Endodermal cell (in vitro differentiated cells): Measurements from ENCODE around the gene DNAH5. TPM values are rescaled to one million over a fixed set of nuclear protein-coding genes. Genes with fewer than 3 reads are reported as not detected.

Experiments used
- DNase-seq: peaks from one replicate; pipeline ENCODE4 v3.0.0-alpha.2; 2017
- H3K27ac ChIP-seq: 2 replicates; pipeline ENCODE4 v1.5.1; 2013; ENCODE audit warnings: mild to moderate bottlenecking, low read depth, low read length, moderate library complexity
- H3K27me3 ChIP-seq: 2 replicates; pipeline ENCODE4 v1.6.1; 2013; ENCODE audit warnings: mild to moderate bottlenecking, low read length, moderate library complexity; ENCODE audit not compliant: insufficient read depth, control insufficient read depth, poor library complexity, severe bottlenecking
- H3K36me3 ChIP-seq: 2 replicates; pipeline ENCODE4 v1.7.0; 2013; ENCODE audit warnings: mild to moderate bottlenecking, low read length, moderate library complexity; ENCODE audit not compliant: control insufficient read depth, insufficient read depth
- H3K4me1 ChIP-seq: one replicate; pipeline ENCODE4 v1.7.0; 2013; ENCODE audit warnings: low read length; ENCODE audit not compliant: control insufficient read depth, insufficient read depth
- H3K4me3 ChIP-seq: 2 replicates; pipeline ENCODE4 v1.5.1; 2013; ENCODE audit warnings: mild to moderate bottlenecking, low read length, moderate library complexity
- H3K9ac ChIP-seq: 2 replicates; pipeline ENCODE4 v1.6.1; 2013; ENCODE audit warnings: mild to moderate bottlenecking, low read length, moderate library complexity; ENCODE audit not compliant: poor library complexity, severe bottlenecking; ENCODE audit errors: extremely low read depth
- H3K9me3 ChIP-seq: 2 replicates; pipeline ENCODE4 v1.6.1; 2013; ENCODE audit warnings: mild to moderate bottlenecking, low read length, moderate library complexity; ENCODE audit not compliant: control insufficient read depth
- H3K27ac Mint-ChIP-seq: 2 replicates; pipeline ENCODE4 v1.8.0; 2020; ENCODE audit warnings: mixed read lengths
- H3K27me3 Mint-ChIP-seq: 2 replicates; pipeline ENCODE4 v1.8.0; 2021; ENCODE audit warnings: mild to moderate bottlenecking, mixed read lengths; ENCODE audit not compliant: insufficient read depth
- H3K36me3 Mint-ChIP-seq: 2 replicates; pipeline ENCODE4 v1.8.0; 2020; ENCODE audit warnings: low read depth, mixed read lengths
- H3K4me1 Mint-ChIP-seq: 2 replicates; pipeline ENCODE4 v1.8.0; 2020; ENCODE audit warnings: mixed read lengths
- H3K4me3 Mint-ChIP-seq: 2 replicates; pipeline ENCODE4 v1.8.0; 2020; ENCODE audit warnings: mild to moderate bottlenecking, moderate library complexity, mixed read lengths
- H3K9me3 Mint-ChIP-seq: 2 replicates; pipeline ENCODE4 v1.8.0; 2020; ENCODE audit warnings: mild to moderate bottlenecking, mixed read lengths
- WGBS, 2 experiments: methylation state at CpG; one replicate each; pipeline versions ENCODE4 v1.1.5 to v1.1.7; 2013; ENCODE audit warnings: missing lambda C conversion rate in 2 of 2, mixed read lengths in 1 of 2; ENCODE audit not compliant: insufficient coverage in 1 of 2, insufficient read length in 1 of 2; 5-methylcytosine and 5-hydroxymethylcytosine counted together
- total RNA-seq, 2 donors: library from RNA; stranded (reverse); fragmentation: NEBNext Ultra II Directional in 1 of 2; extraction: Animal tissue kit (Norgen Biotek cat#: 25700) in 1 of 2; gene quantifications; 2 replicates in 1 of 2; 3 replicates in 1 of 2; pipeline ENCODE4 v1.2.1, GENCODE V29; 2021
- TF ChIP-seq, protein P1 (sequence below): fragments of 200-600 bp; sonication (generic); conservative IDR thresholded peaks from 2 replicates; pipeline ENCODE4 v1.5.0; 2021; ENCODE audit warnings: antibody characterized with exemption, mild to moderate bottlenecking

Gene DNAH5
- total RNA-seq, 2 donors from 2014 or later = 0.84 to 1.8 TPM

DNA sequence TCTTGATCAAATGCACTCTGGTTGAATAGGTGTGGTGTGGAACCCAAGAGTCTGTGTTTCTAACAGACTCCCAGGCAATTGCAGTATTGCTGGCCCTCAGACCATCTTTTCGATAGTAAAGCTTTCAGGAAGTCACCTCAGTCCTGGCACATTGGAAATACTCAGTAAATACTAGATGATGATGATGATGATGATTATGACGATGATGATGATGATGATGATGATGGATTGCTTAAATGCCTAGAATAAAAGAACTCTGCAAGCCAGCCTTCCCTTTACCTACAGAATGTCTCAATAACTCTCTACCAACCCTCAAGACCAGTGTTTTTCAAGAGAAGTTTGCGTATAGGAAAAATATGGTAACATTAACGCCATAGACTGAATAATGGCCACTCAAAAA is 268.0 kb downstream of the DNAH5 start:
- H3K27me3 ChIP-seq = peaks cover 54% of the 10 kb centered on the region
- Mint-ChIP-seq H3K27me3 (peaks cover 60% of the 10 kb centered on the region), H3K27ac (no peak overlapping the region), H3K4me1 (peaks cover 3% of the 10 kb centered on the region), H3K4me3 (no peak overlapping the region), H3K9me3 (peaks cover 18% of the 10 kb centered on the region), H3K36me3 (no peaks in the 10 kb centered on the region)
- no peaks in the 10 kb centered on the region for H3K36me3 ChIP-seq
- no peak overlapping the region for H3K27ac ChIP-seq
- no peak overlapping the region for H3K9ac ChIP-seq
- peaks cover 28% of the 10 kb centered on the region for H3K9me3 ChIP-seq
- TF ChIP-seq, protein P1, sequence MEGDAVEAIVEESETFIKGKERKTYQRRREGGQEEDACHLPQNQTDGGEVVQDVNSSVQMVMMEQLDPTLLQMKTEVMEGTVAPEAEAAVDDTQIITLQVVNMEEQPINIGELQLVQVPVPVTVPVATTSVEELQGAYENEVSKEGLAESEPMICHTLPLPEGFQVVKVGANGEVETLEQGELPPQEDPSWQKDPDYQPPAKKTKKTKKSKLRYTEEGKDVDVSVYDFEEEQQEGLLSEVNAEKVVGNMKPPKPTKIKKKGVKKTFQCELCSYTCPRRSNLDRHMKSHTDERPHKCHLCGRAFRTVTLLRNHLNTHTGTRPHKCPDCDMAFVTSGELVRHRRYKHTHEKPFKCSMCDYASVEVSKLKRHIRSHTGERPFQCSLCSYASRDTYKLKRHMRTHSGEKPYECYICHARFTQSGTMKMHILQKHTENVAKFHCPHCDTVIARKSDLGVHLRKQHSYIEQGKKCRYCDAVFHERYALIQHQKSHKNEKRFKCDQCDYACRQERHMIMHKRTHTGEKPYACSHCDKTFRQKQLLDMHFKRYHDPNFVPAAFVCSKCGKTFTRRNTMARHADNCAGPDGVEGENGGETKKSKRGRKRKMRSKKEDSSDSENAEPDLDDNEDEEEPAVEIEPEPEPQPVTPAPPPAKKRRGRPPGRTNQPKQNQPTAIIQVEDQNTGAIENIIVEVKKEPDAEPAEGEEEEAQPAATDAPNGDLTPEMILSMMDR = no peak
- no peak for DNase-seq
- H3K4me3 ChIP-seq = no peak overlapping the region
- WGBS, 2 experiments = 90 to 98% methylated on average over 2 to 4 of the region's 4 CpGs
- H3K4me1 ChIP-seq = no peaks in the 10 kb centered on the region

DNA sequence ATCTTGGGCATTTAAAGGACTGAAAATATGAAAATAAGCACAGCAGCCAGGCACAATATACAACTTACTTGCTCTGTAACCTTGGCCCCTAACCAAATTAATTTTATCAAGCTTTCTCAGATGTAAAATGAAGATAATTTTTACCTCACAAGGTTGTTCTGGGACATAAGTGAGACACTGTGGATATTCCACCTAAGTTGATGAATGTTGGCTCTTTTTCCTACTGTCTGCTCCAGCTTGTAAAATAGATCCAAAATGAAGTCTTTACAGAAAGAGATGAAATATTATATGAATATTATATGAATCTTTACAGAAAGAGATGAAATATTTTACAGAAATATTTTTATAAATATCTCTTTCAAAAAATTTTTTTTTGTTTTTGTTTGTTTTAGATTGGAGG is 270.1 kb downstream of the DNAH5 start:
- Mint-ChIP-seq H3K4me3 (no peak overlapping the region), H3K4me1 (peaks cover 3% of the 10 kb centered on the region), H3K9me3 (peaks cover 22% of the 10 kb centered on the region), H3K27me3 (peaks cover 40% of the 10 kb centered on the region), H3K27ac (no peak overlapping the region), H3K36me3 (no peaks in the 10 kb centered on the region)
- Histone ChIP-seq H3K36me3 (no peaks in the 10 kb centered on the region), H3K27ac (no peak overlapping the region), H3K4me1 (no peaks in the 10 kb centered on the region), H3K27me3 (peaks cover 36% of the 10 kb centered on the region), H3K9ac (no peak overlapping the region), H3K4me3 (no peak overlapping the region), H3K9me3 (peaks cover 28% of the 10 kb centered on the region)
- TF ChIP-seq, protein P1 = no peak
- no peak for DNase-seq

DNA sequence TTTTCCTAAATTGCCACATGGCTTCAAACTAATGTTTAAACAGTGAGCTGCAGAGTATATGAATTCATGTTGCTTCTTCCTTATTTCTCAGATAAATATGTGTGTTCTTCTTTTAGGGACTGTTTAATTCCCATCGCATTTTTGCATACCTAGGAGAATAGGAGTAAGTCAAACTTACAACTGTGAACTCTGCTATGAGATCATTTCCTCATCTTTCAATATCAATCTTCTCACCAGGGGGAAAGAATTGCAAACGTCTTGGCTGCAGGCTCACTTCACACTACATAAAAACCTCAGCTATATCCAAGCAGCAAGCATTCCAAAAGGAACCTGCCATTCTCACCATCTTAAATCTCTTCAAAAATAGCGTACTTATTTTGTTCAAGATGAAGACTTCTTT is 271.0 kb downstream of the DNAH5 start:
- Mint-ChIP-seq H3K4me1 (peaks cover 6% of the 10 kb centered on the region), H3K36me3 (no peaks in the 10 kb centered on the region), H3K9me3 (peaks cover 22% of the 10 kb centered on the region), H3K27ac (no peak overlapping the region), H3K4me3 (no peak overlapping the region), H3K27me3 (peaks cover 39% of the 10 kb centered on the region)
- TF ChIP-seq, protein P1 = no peak
- H3K27me3 ChIP-seq = peaks cover 35% of the 10 kb centered on the region
- H3K27ac ChIP-seq = no peak overlapping the region
- H3K9me3 ChIP-seq = peaks cover 28% of the 10 kb centered on the region
- no peak for DNase-seq
- 68 to 86% methylated on average over 1 to 3 of the region's 3 CpGs for WGBS, 2 experiments
- no peak overlapping the region for H3K9ac ChIP-seq
- H3K4me3 ChIP-seq = no peak overlapping the region
- no peaks in the 10 kb centered on the region for H3K4me1 ChIP-seq
- no peaks in the 10 kb centered on the region for H3K36me3 ChIP-seq
